ENCODE measurements around the gene ASCC1.

GRCh38 chr10:72255977-72256729 lies 40.1 kb upstream of the ASCC1 start:
- TF ChIP-seq CTCF (IDR thresholded peaks at IDR 0.05) (no peak), EZH2 (IDR thresholded peaks at IDR 0.05; ENCODE audit: borderline replicate concordance, insufficient read depth, low read depth, low read length, poor library complexity, severe bottlenecking) (no peak)
